GM12873 (cell line): ENCODE data around the gene TAMALIN.

Source experiments
- TF ChIP-seq, protein P1 (sequence below): IDR thresholded peaks from 2 replicates; pipeline ENCODE4 v1.5.1; 2012; ENCODE audit warnings: low read depth, mild to moderate bottlenecking, moderate library complexity, low read length, control low read depth; ENCODE audit not compliant: insufficient read depth; ENCODE audit errors: missing control alignments

TAMALIN gene

DNA sequence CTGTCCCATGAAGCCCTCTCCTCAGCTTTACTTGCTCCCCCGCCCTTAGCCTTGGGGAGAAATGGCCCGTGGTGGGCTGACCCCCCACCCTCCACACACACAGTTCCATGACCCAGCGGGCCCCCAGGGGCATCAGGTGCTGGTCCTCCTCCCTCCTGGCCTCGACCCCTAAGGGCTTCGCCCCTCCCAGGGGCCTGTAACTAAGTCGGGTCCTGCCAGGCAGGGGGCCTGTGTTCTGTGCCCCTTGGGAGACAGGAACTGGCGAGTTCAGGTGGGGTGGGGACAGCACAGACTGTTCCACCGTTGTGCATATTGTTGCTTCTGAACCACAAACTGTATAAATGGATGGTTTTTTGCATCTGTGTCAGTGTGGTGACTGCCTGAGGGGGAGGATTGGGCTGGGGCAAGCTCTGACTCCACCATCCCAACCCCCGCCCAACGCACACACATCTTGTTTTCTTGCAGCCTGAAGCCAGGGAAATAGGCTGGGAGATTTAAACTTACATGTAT, 8.8 kb downstream of the TAMALIN start:
- TF ChIP-seq, protein P1, sequence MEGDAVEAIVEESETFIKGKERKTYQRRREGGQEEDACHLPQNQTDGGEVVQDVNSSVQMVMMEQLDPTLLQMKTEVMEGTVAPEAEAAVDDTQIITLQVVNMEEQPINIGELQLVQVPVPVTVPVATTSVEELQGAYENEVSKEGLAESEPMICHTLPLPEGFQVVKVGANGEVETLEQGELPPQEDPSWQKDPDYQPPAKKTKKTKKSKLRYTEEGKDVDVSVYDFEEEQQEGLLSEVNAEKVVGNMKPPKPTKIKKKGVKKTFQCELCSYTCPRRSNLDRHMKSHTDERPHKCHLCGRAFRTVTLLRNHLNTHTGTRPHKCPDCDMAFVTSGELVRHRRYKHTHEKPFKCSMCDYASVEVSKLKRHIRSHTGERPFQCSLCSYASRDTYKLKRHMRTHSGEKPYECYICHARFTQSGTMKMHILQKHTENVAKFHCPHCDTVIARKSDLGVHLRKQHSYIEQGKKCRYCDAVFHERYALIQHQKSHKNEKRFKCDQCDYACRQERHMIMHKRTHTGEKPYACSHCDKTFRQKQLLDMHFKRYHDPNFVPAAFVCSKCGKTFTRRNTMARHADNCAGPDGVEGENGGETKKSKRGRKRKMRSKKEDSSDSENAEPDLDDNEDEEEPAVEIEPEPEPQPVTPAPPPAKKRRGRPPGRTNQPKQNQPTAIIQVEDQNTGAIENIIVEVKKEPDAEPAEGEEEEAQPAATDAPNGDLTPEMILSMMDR = no peak

DNA sequence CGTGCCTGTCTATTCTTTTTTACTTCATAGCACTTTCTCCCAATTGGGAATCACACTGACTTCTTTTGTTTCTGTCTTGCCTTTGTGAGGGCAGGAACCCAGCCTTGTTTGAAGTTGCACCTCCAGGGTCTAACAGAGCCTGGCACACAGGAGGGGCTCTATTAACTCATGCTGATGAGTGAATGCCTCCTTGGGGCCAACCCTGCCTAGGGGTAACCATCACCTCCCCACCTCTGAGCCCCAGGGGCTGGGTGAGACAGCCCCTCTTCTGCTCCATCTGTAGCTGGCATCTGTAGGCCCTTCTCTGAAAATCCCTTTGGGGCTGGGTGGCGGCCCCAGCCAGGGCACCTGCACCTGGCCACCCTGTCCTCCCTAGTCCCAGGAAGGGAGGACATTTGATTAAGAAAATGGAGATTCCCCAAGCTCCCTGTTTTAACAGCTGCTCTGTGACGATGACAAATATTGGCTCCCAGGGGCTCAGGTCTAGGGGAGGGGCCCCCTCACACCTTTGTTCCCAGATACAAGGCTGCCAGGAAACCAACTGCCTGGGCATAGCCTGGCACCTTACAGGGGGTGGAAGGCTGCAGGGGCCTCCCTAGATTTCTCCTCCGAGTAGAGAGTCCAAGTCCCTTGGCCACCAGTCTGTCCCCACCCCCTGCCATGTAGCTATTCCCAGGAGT, 11.8 kb downstream of the TAMALIN start:
- TF ChIP-seq, protein P1 = no peak

GRCh38 chr12:52019113-52019770, 12.5 kb downstream of the TAMALIN start:
- TF ChIP-seq, protein P1 = no peak

DNA sequence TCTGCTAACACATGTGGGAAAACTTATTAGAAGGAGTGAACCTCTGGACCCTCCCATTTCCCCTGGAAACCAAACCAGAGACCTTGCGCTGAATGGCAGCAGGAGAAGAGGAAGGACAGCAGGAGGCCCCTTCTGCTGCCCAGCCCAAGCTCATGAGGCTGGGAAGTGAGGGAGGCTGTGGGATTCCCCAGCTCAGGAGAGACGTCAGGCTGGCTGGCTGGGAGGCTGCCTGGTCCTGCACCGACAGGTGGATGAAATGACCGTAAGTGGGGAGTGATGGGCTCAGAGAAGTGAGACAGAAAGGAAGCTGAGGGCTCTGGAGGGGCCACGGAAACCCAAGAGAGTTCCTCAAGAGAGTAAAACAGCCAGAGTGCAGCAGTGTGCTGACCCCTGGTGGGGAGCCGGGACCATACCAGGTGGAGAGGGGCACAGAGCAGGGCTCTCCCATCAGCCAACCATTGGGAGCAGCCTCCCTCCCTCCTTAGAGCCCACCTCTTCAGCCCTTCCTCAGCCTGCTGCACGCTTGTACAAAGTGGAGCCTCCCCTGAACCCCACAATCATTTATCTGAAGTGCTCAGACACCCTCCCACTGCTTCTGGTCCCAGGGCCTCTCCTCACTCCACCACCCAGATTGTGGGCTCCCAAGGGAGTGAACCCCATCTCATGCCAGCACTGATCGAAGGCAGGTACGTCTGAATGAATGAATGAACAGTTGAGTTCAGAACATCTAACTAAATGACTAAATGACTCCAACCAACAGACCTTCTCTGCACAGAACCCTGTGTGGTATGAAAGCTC, 14.0 kb downstream of the TAMALIN start:
- TF ChIP-seq, protein P1 = peak; percentile 87

- TF ChIP-seq, protein P1 = no peak
Observed at GRCh38 chr12:52022841-52023181, 16.1 kb downstream of the TAMALIN start.

- TF ChIP-seq, protein P1 = peak; percentile 89
Observed at GRCh38 chr12:52023182-52023975, 16.6 kb downstream of the TAMALIN start.
